OCI-M2 (cell line): Measurements from ENCODE around the gene TMEM232.

Experiments used
- DNase-seq: peaks from one replicate; lab custom pipeline; 2025; ENCODE audit not compliant: unreplicated experiment; lab: John Stamatoyannopoulos, UW

TMEM232 gene

GRCh38 chr5:110525762-110526161 is 200.7 kb downstream of the TMEM232 start:
- DNase-seq: no peak

GRCh38 chr5:110517396-110517795 is 209.1 kb downstream of the TMEM232 start:
- no peak for DNase-seq

GRCh38 chr5:110514030-110514429 is 212.4 kb downstream of the TMEM232 start:
- no peak for DNase-seq

- DNase-seq: no peak
These were observed 214.2 kb downstream of the TMEM232 start for GRCh38 chr5:110512266-110512665.

- DNase-seq: no peak
These were observed 216.3 kb downstream of the TMEM232 start for GRCh38 chr5:110510146-110510545.

- no peak for DNase-seq
These were observed 218.5 kb downstream of the TMEM232 start for GRCh38 chr5:110507972-110508371.

GRCh38 chr5:110506378-110506777 is 220.1 kb downstream of the TMEM232 start:
- DNase-seq: no peak

GRCh38 chr5:110496276-110496675 is 230.2 kb downstream of the TMEM232 start:
- DNase-seq: no peak

- DNase-seq: no peak
These were observed 234.0 kb downstream of the TMEM232 start for GRCh38 chr5:110492446-110492845.

- no peak for DNase-seq
These were observed 247.6 kb downstream of the TMEM232 start for GRCh38 chr5:110478895-110479294.

GRCh38 chr5:110477911-110478310 is 248.6 kb downstream of the TMEM232 start:
- no peak for DNase-seq

GRCh38 chr5:110476164-110476563 is 250.3 kb downstream of the TMEM232 start:
- no peak for DNase-seq

GRCh38 chr5:110475529-110475928 is 250.9 kb downstream of the TMEM232 start:
- no peak for DNase-seq

GRCh38 chr5:110469486-110469885 is 257.0 kb downstream of the TMEM232 start:
- no peak for DNase-seq

- DNase-seq: no peak
These were observed 263.4 kb downstream of the TMEM232 start for GRCh38 chr5:110463106-110463505.

- DNase-seq: no peak
These were observed 265.6 kb downstream of the TMEM232 start for GRCh38 chr5:110460837-110461236.

GRCh38 chr5:110458313-110458712 is 268.2 kb downstream of the TMEM232 start:
- no peak for DNase-seq

GRCh38 chr5:110442856-110443255 is 283.6 kb downstream of the TMEM232 start:
- no peak for DNase-seq

GRCh38 chr5:110441035-110441434 is 285.4 kb downstream of the TMEM232 start:
- DNase-seq: no peak

GRCh38 chr5:110440058-110440457 is 286.4 kb downstream of the TMEM232 start:
- no peak for DNase-seq

GRCh38 chr5:110439296-110439695 is 287.2 kb downstream of the TMEM232 start:
- no peak for DNase-seq

- no peak for DNase-seq
These were observed 291.3 kb downstream of the TMEM232 start for GRCh38 chr5:110435207-110435606.

- no peak for DNase-seq
These were observed 294.9 kb downstream of the TMEM232 start for GRCh38 chr5:110431603-110432002.

GRCh38 chr5:110414360-110414759 is 312.1 kb downstream of the TMEM232 start:
- DNase-seq: no peak
